NK-92 (cell line): ENCODE data around the gene PCDHB2.
"Not testable (repeated sequence)": the region's sequence is repeated elsewhere in the genome, so short reads cannot be mapped to it uniquely, and the experiment has no call there.

ENCODE experiments used
- DNase-seq: peaks from one replicate; lab custom pipeline; 2025; ENCODE audit not compliant: unreplicated experiment; lab: John Stamatoyannopoulos, UW

The PCDHB2 gene

DNA sequence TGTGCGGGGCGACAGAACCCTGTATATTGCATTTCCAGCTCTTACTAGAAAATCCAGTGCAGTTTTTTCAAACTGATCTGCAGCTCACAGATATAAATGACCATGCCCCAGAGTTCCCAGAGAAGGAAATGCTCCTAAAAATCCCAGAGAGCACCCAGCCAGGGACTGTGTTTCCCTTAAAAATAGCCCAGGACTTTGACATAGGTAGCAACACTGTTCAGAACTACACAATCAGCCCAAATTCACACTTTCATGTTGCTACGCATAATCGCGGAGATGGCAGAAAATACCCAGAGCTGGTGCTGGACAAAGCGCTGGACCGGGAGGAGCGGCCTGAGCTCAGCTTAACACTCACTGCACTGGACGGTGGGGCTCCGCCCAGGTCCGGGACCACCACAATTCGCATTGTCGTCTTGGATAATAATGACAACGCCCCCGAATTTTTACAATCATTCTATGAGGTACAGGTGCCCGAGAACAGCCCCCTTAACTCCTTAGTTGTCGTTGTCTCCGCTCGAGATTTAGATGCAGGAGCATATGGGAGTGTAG lies 41.4 kb downstream of the PCDHB2 start:
- DNase-seq = no peak

DNA sequence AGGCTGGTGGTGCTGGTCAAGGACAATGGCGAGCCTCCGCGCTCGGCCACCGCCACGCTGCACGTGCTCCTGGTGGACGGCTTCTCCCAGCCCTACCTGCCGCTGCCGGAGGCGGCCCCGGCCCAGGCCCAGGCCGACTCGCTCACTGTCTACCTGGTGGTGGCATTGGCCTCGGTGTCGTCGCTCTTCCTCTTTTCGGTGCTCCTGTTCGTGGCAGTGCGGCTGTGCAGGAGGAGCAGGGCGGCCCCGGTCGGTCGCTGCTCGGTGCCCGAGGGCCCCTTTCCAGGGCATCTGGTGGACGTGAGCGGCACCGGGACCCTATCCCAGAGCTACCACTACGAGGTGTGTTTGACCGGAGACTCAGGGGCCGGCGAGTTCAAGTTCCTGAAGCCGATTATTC lies 42.9 kb downstream of the PCDHB2 start:
- DNase-seq = not testable (repeated sequence)
